BE2C (cell line): ENCODE data around the gene SBSN.

ENCODE experiments used
- DNase-seq: peaks from one replicate; pipeline ENCODE4 v3.0.0-alpha.2; 2020
- H3K27me3 ChIP-seq: fragments of 250-450 bp; sonication (Bioruptor Pico); 2 replicates; pipeline ENCODE4 v1.5.1; 2020; ENCODE audit warnings: mild to moderate bottlenecking
- H3K36me3 ChIP-seq: fragments of 250-450 bp; sonication (Bioruptor Pico); 2 replicates; pipeline ENCODE4 v1.5.1; 2020; ENCODE audit warnings: mild to moderate bottlenecking
- H3K4me1 ChIP-seq: fragments of 250-450 bp; sonication (Bioruptor Pico); 2 replicates; pipeline ENCODE4 v1.5.1; 2020
- H3K4me3 ChIP-seq: 2 replicates; pipeline ENCODE4 v1.5.1; 2011; ENCODE audit warnings: low read depth, low read length
- H3K9me3 ChIP-seq: fragments of 250-450 bp; sonication (Bioruptor Pico); 2 replicates; pipeline ENCODE4 v1.5.1; 2020
- CTCF ChIP-seq: IDR thresholded peaks from 2 replicates; pipeline ENCODE4 v1.5.1; 2012; ENCODE audit warnings: mild to moderate bottlenecking, low read depth, low read length

Gene SBSN

GRCh38 chr19:35545001-35545854 is 17.1 kb upstream of the SBSN start, which contains the start of gene TMEM147:
TSS of gene TMEM147 (plus strand) at chr19:35545626. CDS start at chr19:35545740, 114 bp downstream.
- Histone ChIP-seq H3K4me1 (no peaks in the 10 kb centered on the region), H3K36me3 (peaks cover 9% of the 10 kb centered on the region), H3K27me3 (no peaks in the 10 kb centered on the region), H3K9me3 (no peaks in the 10 kb centered on the region), H3K4me3 (peak within 1 kb of the TSS; percentile 94)
- no peak for TF ChIP-seq CTCF
- peak; percentile 94 for DNase-seq

- peaks cover 9% of the 10 kb centered on the region for H3K36me3 ChIP-seq
- H3K4me1 ChIP-seq: no peaks in the 10 kb centered on the region
- no peaks in the 10 kb centered on the region for H3K9me3 ChIP-seq
- no peaks in the 10 kb centered on the region for H3K27me3 ChIP-seq
- TF ChIP-seq CTCF: no peak
- no peak for DNase-seq
- H3K4me3 ChIP-seq: peak overlapping the region; percentile 94
These were observed 16.1 kb upstream of the SBSN start for GRCh38 chr19:35544110-35544802.

GRCh38 chr19:35543280-35544109 is 15.4 kb upstream of the SBSN start:
- Histone ChIP-seq H3K27me3 (no peaks in the 10 kb centered on the region), H3K9me3 (no peaks in the 10 kb centered on the region), H3K36me3 (peaks cover 9% of the 10 kb centered on the region), H3K4me1 (no peaks in the 10 kb centered on the region), H3K4me3 (no peak overlapping the region)
- no peak for TF ChIP-seq CTCF
- no peak for DNase-seq

- no peak for DNase-seq
- no peak overlapping the region for H3K4me3 ChIP-seq
- no peak for TF ChIP-seq CTCF
- no peaks in the 10 kb centered on the region for H3K9me3 ChIP-seq
- peaks cover 8% of the 10 kb centered on the region for H3K36me3 ChIP-seq
- H3K27me3 ChIP-seq: no peaks in the 10 kb centered on the region
- H3K4me1 ChIP-seq: no peaks in the 10 kb centered on the region
These were observed 14.1 kb upstream of the SBSN start for GRCh38 chr19:35542209-35542608.

- H3K27me3 ChIP-seq: peaks cover 6% of the 10 kb centered on the region; the same call in 1 of the 2 replicates
- H3K36me3 ChIP-seq: peaks cover 3% of the 10 kb centered on the region; the same call in 1 of the 2 replicates
- H3K4me1 ChIP-seq: no peaks in the 10 kb centered on the region
- no peak overlapping the region for H3K4me3 ChIP-seq
- H3K9me3 ChIP-seq: 0 out of 2 replicates have a peak, but pooled peaks cover 3% of the 10 kb centered on the region
- TF ChIP-seq CTCF: no peak
- no peak for DNase-seq
These were observed 12.3 kb upstream of the SBSN start for GRCh38 chr19:35540356-35540927.
